Activated T-helper 17 cell treated with anti-CD3 and anti-CD28 coated beads, Interleukin-2, amount 50 U/mL, for 72 hours (primary cell): ENCODE results near the gene ARHGAP23. TPM values are rescaled to one million over a fixed set of nuclear protein-coding genes. Genes with fewer than 3 reads are reported as not detected.

Experiments
- ATAC-seq: fragments of 150-1000 bp; cut with Tn5 transposase; replicated peaks from 2 replicates; pipeline ENCODE4 v1.10.0; 2021; ENCODE audit warnings: mild to moderate bottlenecking, moderate library complexity
- H3K27ac Mint-ChIP-seq: one replicate; pipeline ENCODE4 v1.8.0; 2022; ENCODE audit warnings: mixed read lengths
- H3K27me3 Mint-ChIP-seq: one replicate; pipeline ENCODE4 v1.8.0; 2022; ENCODE audit warnings: mixed read lengths
- H3K36me3 Mint-ChIP-seq: one replicate; pipeline ENCODE4 v1.8.0; 2022; ENCODE audit warnings: low read depth, mild to moderate bottlenecking, mixed read lengths
- H3K4me1 Mint-ChIP-seq: one replicate; pipeline ENCODE4 v1.8.0; 2022; ENCODE audit warnings: mixed read lengths
- H3K4me3 Mint-ChIP-seq: one replicate; pipeline ENCODE4 v1.8.0; 2022; ENCODE audit warnings: mild to moderate bottlenecking, mixed read lengths
- H3K9me3 Mint-ChIP-seq: one replicate; pipeline ENCODE4 v1.8.0; 2022; ENCODE audit warnings: mixed read lengths
- total RNA-seq, 2 donors: library from RNA; stranded (reverse); gene quantifications; one replicate each; pipeline ENCODE4 v1.2.3, GENCODE V29; 2022

Gene ARHGAP23
- total RNA-seq, 2 donors from 2014 or later, result 0.69 to 2.2 TPM

GRCh38 chr17:38418062-38418692, 10.1 kb upstream of the ARHGAP23 start:
- Mint-ChIP-seq H3K4me3 (peak overlapping the region; percentile 53), H3K27ac (no peak overlapping the region), H3K36me3 (no peaks in the 10 kb centered on the region), H3K4me1 (peaks cover 3% of the 10 kb centered on the region), H3K9me3 (no peaks in the 10 kb centered on the region), H3K27me3 (peaks cover 35% of the 10 kb centered on the region)
- ATAC-seq, result no peak

- Mint-ChIP-seq H3K9me3 (no peaks in the 10 kb centered on the region), H3K27me3 (peaks cover 38% of the 10 kb centered on the region), H3K27ac (no peak overlapping the region), H3K36me3 (no peaks in the 10 kb centered on the region), H3K4me1 (peaks cover 3% of the 10 kb centered on the region), H3K4me3 (peak overlapping the region; percentile 53)
- ATAC-seq, result no peak
Measured at GRCh38 chr17:38418693-38419507, 9.4 kb upstream of the ARHGAP23 start.

GRCh38 chr17:38419508-38419981, 8.7 kb upstream of the ARHGAP23 start:
- Mint-ChIP-seq H3K27ac (no peak overlapping the region), H3K27me3 (peaks cover 42% of the 10 kb centered on the region), H3K36me3 (no peaks in the 10 kb centered on the region), H3K4me1 (peaks cover 3% of the 10 kb centered on the region), H3K9me3 (no peaks in the 10 kb centered on the region), H3K4me3 (no peak overlapping the region)
- no peak for ATAC-seq

GRCh38 chr17:38420518-38420917, 7.7 kb upstream of the ARHGAP23 start:
- ATAC-seq, result no peak
- H3K9me3 Mint-ChIP-seq, result no peaks in the 10 kb centered on the region
- H3K27me3 Mint-ChIP-seq, result peaks cover 49% of the 10 kb centered on the region
- peaks cover 3% of the 10 kb centered on the region for H3K4me1 Mint-ChIP-seq
- no peak overlapping the region for H3K27ac Mint-ChIP-seq
- no peaks in the 10 kb centered on the region for H3K36me3 Mint-ChIP-seq
- no peak overlapping the region for H3K4me3 Mint-ChIP-seq

GRCh38 chr17:38421171-38421841, 7.0 kb upstream of the ARHGAP23 start:
- Mint-ChIP-seq H3K36me3 (no peaks in the 10 kb centered on the region), H3K9me3 (no peaks in the 10 kb centered on the region), H3K27me3 (peaks cover 50% of the 10 kb centered on the region), H3K27ac (no peak overlapping the region), H3K4me1 (peaks cover 3% of the 10 kb centered on the region), H3K4me3 (no peak overlapping the region)
- ATAC-seq, result no peak

DNA sequence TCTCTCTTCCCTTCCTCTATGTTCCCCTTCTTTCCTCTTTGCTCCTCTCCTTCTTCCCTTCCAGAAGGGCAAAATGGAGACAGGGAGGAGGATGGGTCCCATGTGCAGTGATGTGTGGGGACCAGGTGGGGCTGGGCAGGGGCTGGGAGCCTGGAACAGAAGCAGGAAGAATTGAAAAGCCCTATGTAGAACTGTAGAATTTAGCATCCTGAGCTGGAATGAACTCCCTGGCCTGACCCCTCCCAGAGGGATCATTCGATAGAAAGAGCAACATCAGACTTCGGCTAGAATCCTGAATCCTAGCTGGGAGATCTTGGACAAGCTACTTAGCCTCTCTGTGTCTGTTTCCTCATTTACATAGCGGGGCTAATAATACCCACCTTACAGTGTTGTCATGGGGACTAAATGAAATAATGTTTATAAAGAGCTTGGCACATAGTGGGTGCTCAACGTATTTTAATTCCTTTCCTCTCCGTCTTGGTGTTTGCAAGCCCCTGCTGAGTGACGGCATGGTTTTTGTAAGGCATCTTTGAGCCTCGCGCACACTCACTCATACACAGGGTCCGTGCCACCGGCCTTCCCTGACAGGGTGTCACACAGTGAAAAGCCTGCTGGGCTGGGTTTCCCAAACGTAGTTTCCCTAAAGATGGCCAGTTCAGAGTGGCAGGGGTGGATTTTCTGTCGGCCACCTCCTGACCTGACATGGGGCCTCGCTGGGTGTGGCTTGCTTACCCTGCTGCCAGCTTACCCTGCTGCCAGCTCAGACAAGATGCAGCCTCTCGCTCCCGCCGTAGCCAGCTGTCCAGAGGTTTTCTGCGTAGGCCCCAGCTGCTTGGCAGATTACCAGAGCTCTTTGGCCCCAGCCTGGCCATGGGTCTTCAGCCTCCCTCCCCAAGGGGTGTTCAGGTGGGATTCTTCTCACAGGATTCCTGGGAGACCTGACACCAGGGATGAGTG, 6.1 kb upstream of the ARHGAP23 start:
- Mint-ChIP-seq H3K27ac (no peak overlapping the region), H3K9me3 (no peaks in the 10 kb centered on the region), H3K36me3 (no peaks in the 10 kb centered on the region), H3K27me3 (peaks cover 46% of the 10 kb centered on the region), H3K4me1 (peaks cover 3% of the 10 kb centered on the region), H3K4me3 (no peak overlapping the region)
- no peak for ATAC-seq

- no peaks in the 10 kb centered on the region for H3K9me3 Mint-ChIP-seq
- H3K36me3 Mint-ChIP-seq, result no peaks in the 10 kb centered on the region
- no peak for ATAC-seq
- H3K4me3 Mint-ChIP-seq, result no peak overlapping the region
- peaks cover 6% of the 10 kb centered on the region for H3K4me1 Mint-ChIP-seq
- H3K27ac Mint-ChIP-seq, result no peak overlapping the region
- peaks cover 39% of the 10 kb centered on the region for H3K27me3 Mint-ChIP-seq
Measured at GRCh38 chr17:38424297-38424972, 3.8 kb upstream of the ARHGAP23 start.

DNA sequence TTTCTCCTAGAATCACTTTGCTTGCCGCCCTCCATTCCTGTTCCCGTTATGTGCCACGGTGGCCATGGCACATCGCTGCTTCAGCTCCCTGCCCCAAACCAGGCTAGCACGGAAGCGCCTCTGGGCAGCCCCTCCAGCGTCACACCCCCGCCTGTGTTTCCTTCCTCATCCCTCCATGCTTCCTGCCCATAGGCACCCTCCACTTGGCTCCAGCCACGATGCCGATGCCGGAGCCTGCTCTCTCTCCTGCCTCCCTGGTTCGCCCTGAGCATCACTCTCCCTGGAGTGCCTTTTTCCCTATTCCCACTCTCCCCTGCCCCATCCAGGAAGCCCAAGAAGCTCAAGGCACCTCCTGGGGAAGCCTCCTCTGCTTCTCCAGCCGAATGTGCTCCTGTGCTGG, 3.2 kb upstream of the ARHGAP23 start:
- peaks cover 37% of the 10 kb centered on the region for H3K27me3 Mint-ChIP-seq
- peaks cover 6% of the 10 kb centered on the region for H3K4me1 Mint-ChIP-seq
- H3K27ac Mint-ChIP-seq, result no peak overlapping the region
- ATAC-seq, result no peak
- no peaks in the 10 kb centered on the region for H3K9me3 Mint-ChIP-seq
- H3K36me3 Mint-ChIP-seq, result no peaks in the 10 kb centered on the region
- H3K4me3 Mint-ChIP-seq, result no peak overlapping the region

DNA sequence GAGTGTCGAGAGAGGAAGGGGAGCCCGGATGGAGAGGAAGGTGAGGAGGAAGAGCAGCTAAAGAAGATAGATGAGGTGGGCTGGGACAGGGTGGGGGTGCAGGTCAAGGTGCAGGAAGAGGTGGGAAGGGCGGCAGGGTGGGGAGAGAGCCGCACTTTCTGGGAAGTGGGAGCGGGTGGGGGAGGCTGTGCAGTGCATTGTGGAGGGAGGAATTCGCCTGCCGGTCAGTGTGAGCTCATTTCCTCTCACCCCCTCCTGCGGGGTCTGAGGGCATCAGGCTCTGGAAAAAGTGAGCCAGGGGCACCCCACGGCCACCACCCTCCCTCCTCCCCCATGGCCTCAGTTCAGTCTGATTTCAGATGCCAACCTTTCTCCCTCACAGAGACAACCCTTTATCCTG, 2.5 kb upstream of the ARHGAP23 start:
- Mint-ChIP-seq H3K27me3 (peaks cover 35% of the 10 kb centered on the region), H3K4me1 (peaks cover 6% of the 10 kb centered on the region), H3K4me3 (no peak overlapping the region), H3K9me3 (no peaks in the 10 kb centered on the region), H3K36me3 (no peaks in the 10 kb centered on the region), H3K27ac (no peak overlapping the region)
- ATAC-seq, result no peak

DNA sequence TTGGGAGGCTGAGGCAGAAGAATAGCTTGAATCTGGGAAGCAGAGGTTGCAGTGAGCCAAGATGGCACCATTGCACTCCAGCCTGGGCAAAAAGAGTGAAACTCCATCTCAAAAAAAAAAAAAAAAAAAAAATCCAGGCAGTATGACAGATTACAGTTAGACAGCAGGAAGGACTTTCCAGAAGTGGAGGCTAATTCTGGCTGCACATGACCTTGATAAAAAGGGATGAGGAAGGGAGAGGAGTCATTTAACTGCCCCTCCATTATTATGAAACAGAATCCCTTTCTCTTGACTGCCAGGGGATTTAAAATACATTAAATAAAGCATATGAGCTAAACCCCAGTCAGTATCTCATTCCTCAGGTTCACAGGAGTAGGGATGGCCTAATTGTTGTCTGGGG, 1.8 kb upstream of the ARHGAP23 start:
- Mint-ChIP-seq H3K27me3 (peaks cover 34% of the 10 kb centered on the region), H3K4me1 (peaks cover 6% of the 10 kb centered on the region), H3K9me3 (no peaks in the 10 kb centered on the region), H3K27ac (no peak overlapping the region), H3K36me3 (no peaks in the 10 kb centered on the region), H3K4me3 (no peak overlapping the region)
- no peak for ATAC-seq

GRCh38 chr17:38427160-38427949, 909 bp upstream of the ARHGAP23 start:
- peaks cover 6% of the 10 kb centered on the region for H3K4me1 Mint-ChIP-seq
- H3K27ac Mint-ChIP-seq, result no peak overlapping the region
- H3K9me3 Mint-ChIP-seq, result no peaks in the 10 kb centered on the region
- peak overlapping the region; percentile 59 for H3K4me3 Mint-ChIP-seq
- ATAC-seq, result no peak
- H3K36me3 Mint-ChIP-seq, result no peaks in the 10 kb centered on the region
- H3K27me3 Mint-ChIP-seq, result peaks cover 25% of the 10 kb centered on the region

- Mint-ChIP-seq H3K27me3 (peaks cover 16% of the 10 kb centered on the region), H3K4me1 (peaks cover 6% of the 10 kb centered on the region), H3K27ac (no peak overlapping the region), H3K9me3 (no peaks in the 10 kb centered on the region), H3K36me3 (no peaks in the 10 kb centered on the region), H3K4me3 (peak overlapping the region; percentile 61)
- ATAC-seq, result peak; percentile 33
Measured at GRCh38 chr17:38428643-38429371, 543 bp downstream of the ARHGAP23 start.
